GM18502 (cell line): ENCODE measurements around the gene PTP4A1.
"Not testable (repeated sequence)": the region's sequence is repeated elsewhere in the genome, so short reads cannot be mapped to it uniquely, and the experiment has no call there.

Experiments
- ATAC-seq: cut with Tn5 transposase; IDR thresholded peaks from one replicate; pipeline ENCODE4 v1.9.1; 2021; ENCODE audit warnings: mild to moderate bottlenecking; ENCODE audit not compliant: unreplicated experiment, poor library complexity

Gene PTP4A1

GRCh38 chr6:63572044-63572746 lies at the start of gene PTP4A1, which contains the start of gene LOC128125822:
TSS of gene PTP4A1 (plus strand) at chr6:63572480. CDS start at chr6:63576881, 4,401 bp downstream.
TSS of gene LOC128125822 (plus strand) at chr6:63572480.
- ATAC-seq: peak; percentile 91

- not testable (repeated sequence) for ATAC-seq
Observed at GRCh38 chr6:63522911-63523287, 49.4 kb upstream of the PTP4A1 start.

- ATAC-seq: no peak
Observed at GRCh38 chr6:63523630-63524029, 48.6 kb upstream of the PTP4A1 start.

GRCh38 chr6:63525186-63525878 lies 46.9 kb upstream of the PTP4A1 start:
- peak; percentile 67 for ATAC-seq

GRCh38 chr6:63526931-63527330 lies 45.3 kb upstream of the PTP4A1 start:
- ATAC-seq: no peak

GRCh38 chr6:63527658-63528514 lies 44.4 kb upstream of the PTP4A1 start:
- ATAC-seq: no peak

- peak; percentile 53 for ATAC-seq
Observed at GRCh38 chr6:63529498-63529897, 42.8 kb upstream of the PTP4A1 start.

GRCh38 chr6:63530182-63530581 lies 42.1 kb upstream of the PTP4A1 start:
- no peak for ATAC-seq

- ATAC-seq: no peak
Observed at GRCh38 chr6:63530991-63531390, 41.3 kb upstream of the PTP4A1 start.

- no peak for ATAC-seq
Observed at GRCh38 chr6:63533026-63533425, 39.3 kb upstream of the PTP4A1 start.

- no peak for ATAC-seq
Observed at GRCh38 chr6:63533952-63534351, 38.3 kb upstream of the PTP4A1 start.

- ATAC-seq: peak; percentile 39
Observed at GRCh38 chr6:63537201-63537958, 34.9 kb upstream of the PTP4A1 start.

GRCh38 chr6:63537959-63538300 lies 34.4 kb upstream of the PTP4A1 start:
- ATAC-seq: peak; percentile 51

- no peak for ATAC-seq
Observed at GRCh38 chr6:63538550-63538949, 33.7 kb upstream of the PTP4A1 start.

GRCh38 chr6:63543001-63543400 lies 29.3 kb upstream of the PTP4A1 start:
- no peak for ATAC-seq

- no peak for ATAC-seq
Observed at GRCh38 chr6:63543982-63544381, 28.3 kb upstream of the PTP4A1 start.

- no peak for ATAC-seq
Observed at GRCh38 chr6:63546236-63546635, 26.0 kb upstream of the PTP4A1 start.

- no peak for ATAC-seq
Observed at GRCh38 chr6:63546697-63547096, 25.6 kb upstream of the PTP4A1 start.

- no peak for ATAC-seq
Observed at GRCh38 chr6:63549076-63549475, 23.2 kb upstream of the PTP4A1 start.

GRCh38 chr6:63553208-63553607 lies 19.1 kb upstream of the PTP4A1 start:
- ATAC-seq: peak; percentile 96
